Peyer's patch (tissue), 4 donors: ENCODE measurements around the gene PIGP. TPM values are rescaled to one million over a fixed set of nuclear protein-coding genes. Genes with fewer than 3 reads are reported as not detected.

ENCODE experiments used
- DNase-seq, 3 donors: peaks; one replicate each; pipeline ENCODE4 v3.0.0-alpha.2; 2017 to 2019
- H3K27ac ChIP-seq, 4 donors: fragments of 200-600 bp; sonication (generic); one replicate each; pipeline ENCODE4 v1.5.1; 2016 to 2019
- H3K27me3 ChIP-seq, 2 donors: fragments of 200-600 bp; sonication (generic); one replicate each; pipeline ENCODE4 v1.5.1; 2019
- H3K36me3 ChIP-seq, 3 donors: fragments of 200-600 bp; sonication (generic); one replicate each; pipeline ENCODE4 v1.5.1; 2016 to 2019
- H3K4me1 ChIP-seq, 4 donors: fragments of 200-600 bp; sonication (generic); one replicate each; pipeline ENCODE4 v1.5.1; 2016 to 2019
- H3K4me3 ChIP-seq, 4 donors: fragments of 200-600 bp; sonication (generic); 1 replicate in 3 of 4; 2 replicates in 1 of 4; pipeline ENCODE4 v1.5.1; 2016 to 2019; ENCODE audit warnings: mild to moderate bottlenecking in 1 of 4
- H3K9me3 ChIP-seq, 4 donors: fragments of 200-600 bp; sonication (generic); one replicate each; pipeline ENCODE4 v1.5.1; 2016 to 2019; ENCODE audit warnings: mild to moderate bottlenecking in 1 of 4
- POLR2A ChIP-seq, 2 donors: fragments of 450-650 bp; IDR thresholded peaks; one replicate each; pipeline ENCODE4 v1.5.1; 2017; ENCODE audit warnings: antibody characterized with exemption in 2 of 2, mild to moderate bottlenecking in 2 of 2, moderate library complexity in 2 of 2
- total RNA-seq, 4 donors: library from RNA; depleted of rRNA; stranded (reverse); fragments of >200 nt; gene quantifications; one replicate each; pipeline ENCODE4 v1.1.0, GENCODE V29; 2016
- TF ChIP-seq, protein P1 (sequence below), 6 experiments: fragments of 450-650 bp in 4 of 6; fragments of 200-600 bp in 2 of 6; sonication (generic) in 1 of 6; IDR thresholded peaks; one replicate each; pipeline ENCODE4 v1.5.1; 2017 to 2019; ENCODE audit warnings: antibody characterized with exemption in 6 of 6, mild to moderate bottlenecking in 3 of 6, moderate library complexity in 1 of 6

The PIGP gene
- total RNA-seq, 4 donors from 2014 or later: 11.4 to 26.4 (median 12.7) TPM

DNA sequence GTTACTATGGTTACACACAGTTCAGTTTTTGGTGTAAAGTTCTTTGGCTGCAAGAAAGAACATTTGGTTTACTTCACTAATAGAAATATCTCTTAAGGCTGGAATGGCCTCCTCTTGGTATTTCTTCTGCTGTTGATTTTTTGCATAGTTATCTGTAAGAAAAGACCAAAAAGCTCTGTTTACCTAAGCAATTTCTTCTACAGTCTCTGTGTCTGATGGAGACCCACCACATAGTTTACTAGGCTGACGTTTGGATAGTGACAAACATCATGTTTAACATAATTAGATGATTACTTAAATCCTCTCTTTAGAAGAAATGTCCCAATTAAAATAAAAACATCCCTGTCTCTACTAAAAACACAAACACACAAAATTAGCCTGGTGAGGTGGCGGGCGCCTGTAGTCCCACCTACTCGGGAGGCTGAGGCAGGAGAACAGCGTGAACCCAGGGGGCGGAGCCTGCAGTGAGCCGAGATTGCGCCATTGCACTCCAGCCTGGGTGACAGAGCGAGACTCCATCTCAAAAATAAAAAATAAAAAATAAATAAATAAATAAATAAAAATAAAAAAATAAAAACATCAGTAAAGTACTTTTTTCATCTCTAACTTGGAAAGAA lies 7.2 kb downstream of the PIGP start:
- H3K27me3 ChIP-seq: no peaks in the 10 kb centered on the region
- DNase-seq: no peak
- TF ChIP-seq, protein P1, sequence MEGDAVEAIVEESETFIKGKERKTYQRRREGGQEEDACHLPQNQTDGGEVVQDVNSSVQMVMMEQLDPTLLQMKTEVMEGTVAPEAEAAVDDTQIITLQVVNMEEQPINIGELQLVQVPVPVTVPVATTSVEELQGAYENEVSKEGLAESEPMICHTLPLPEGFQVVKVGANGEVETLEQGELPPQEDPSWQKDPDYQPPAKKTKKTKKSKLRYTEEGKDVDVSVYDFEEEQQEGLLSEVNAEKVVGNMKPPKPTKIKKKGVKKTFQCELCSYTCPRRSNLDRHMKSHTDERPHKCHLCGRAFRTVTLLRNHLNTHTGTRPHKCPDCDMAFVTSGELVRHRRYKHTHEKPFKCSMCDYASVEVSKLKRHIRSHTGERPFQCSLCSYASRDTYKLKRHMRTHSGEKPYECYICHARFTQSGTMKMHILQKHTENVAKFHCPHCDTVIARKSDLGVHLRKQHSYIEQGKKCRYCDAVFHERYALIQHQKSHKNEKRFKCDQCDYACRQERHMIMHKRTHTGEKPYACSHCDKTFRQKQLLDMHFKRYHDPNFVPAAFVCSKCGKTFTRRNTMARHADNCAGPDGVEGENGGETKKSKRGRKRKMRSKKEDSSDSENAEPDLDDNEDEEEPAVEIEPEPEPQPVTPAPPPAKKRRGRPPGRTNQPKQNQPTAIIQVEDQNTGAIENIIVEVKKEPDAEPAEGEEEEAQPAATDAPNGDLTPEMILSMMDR (IDR thresholded peaks at IDR 0.05): no peak
- TF ChIP-seq POLR2A (IDR thresholded peaks at IDR 0.05): no peak
- H3K9me3 ChIP-seq: no peaks in the 10 kb centered on the region
- H3K4me1 ChIP-seq: no peaks in the 10 kb centered on the region
- no peak overlapping the region for H3K27ac ChIP-seq
- H3K4me3 ChIP-seq: no peak overlapping the region
- H3K36me3 ChIP-seq: peaks cover 0 to 8% (median 0%) of the 10 kb centered on the region in 3 donors

GRCh38 chr21:37064841-37065240 lies 8.0 kb downstream of the PIGP start:
- Histone ChIP-seq H3K4me1 (no peaks in the 10 kb centered on the region), H3K27me3 (no peaks in the 10 kb centered on the region), H3K36me3 (peaks cover 0 to 8% (median 0%) of the 10 kb centered on the region in 3 donors), H3K27ac (no peak overlapping the region), H3K4me3 (no peak overlapping the region), H3K9me3 (no peaks in the 10 kb centered on the region)
- TF ChIP-seq, protein P1 (IDR thresholded peaks at IDR 0.05): no peak
- TF ChIP-seq POLR2A (IDR thresholded peaks at IDR 0.05): no peak
- DNase-seq: no peak

GRCh38 chr21:37063433-37063832 lies 9.4 kb downstream of the PIGP start:
- Histone ChIP-seq H3K4me1 (no peaks in the 10 kb centered on the region), H3K9me3 (no peaks in the 10 kb centered on the region), H3K27me3 (no peaks in the 10 kb centered on the region), H3K4me3 (no peak overlapping the region), H3K27ac (no peak overlapping the region), H3K36me3 (peaks cover 0 to 2% (median 0%) of the 10 kb centered on the region in 3 donors)
- TF ChIP-seq POLR2A (IDR thresholded peaks at IDR 0.05): no peak
- TF ChIP-seq, protein P1 (IDR thresholded peaks at IDR 0.05): no peak
- DNase-seq: no peak

DNA sequence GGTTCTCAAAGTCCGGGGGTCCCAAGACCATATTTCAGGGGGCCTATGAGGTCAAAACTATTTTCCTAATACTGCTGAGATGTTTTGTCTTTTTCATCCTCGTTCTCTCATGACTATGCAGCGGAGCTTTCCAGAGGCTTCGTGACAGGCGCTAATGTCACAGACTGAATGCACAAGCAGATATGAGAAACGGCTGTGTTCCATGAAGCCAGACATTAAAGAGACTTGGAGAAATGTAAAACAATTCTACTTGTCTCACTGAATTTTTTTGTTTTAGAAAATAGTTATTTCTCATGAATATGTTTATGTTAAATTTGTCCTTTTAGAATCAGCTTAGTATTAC lies 10.3 kb downstream of the PIGP start:
- Histone ChIP-seq H3K9me3 (no peaks in the 10 kb centered on the region), H3K27ac (no peak overlapping the region), H3K27me3 (no peaks in the 10 kb centered on the region), H3K4me1 (no peaks in the 10 kb centered on the region), H3K36me3 (no peaks in the 10 kb centered on the region), H3K4me3 (no peak overlapping the region)
- TF ChIP-seq, protein P1 (IDR thresholded peaks at IDR 0.05): no peak
- TF ChIP-seq POLR2A (IDR thresholded peaks at IDR 0.05): no peak
- no peak for DNase-seq

DNA sequence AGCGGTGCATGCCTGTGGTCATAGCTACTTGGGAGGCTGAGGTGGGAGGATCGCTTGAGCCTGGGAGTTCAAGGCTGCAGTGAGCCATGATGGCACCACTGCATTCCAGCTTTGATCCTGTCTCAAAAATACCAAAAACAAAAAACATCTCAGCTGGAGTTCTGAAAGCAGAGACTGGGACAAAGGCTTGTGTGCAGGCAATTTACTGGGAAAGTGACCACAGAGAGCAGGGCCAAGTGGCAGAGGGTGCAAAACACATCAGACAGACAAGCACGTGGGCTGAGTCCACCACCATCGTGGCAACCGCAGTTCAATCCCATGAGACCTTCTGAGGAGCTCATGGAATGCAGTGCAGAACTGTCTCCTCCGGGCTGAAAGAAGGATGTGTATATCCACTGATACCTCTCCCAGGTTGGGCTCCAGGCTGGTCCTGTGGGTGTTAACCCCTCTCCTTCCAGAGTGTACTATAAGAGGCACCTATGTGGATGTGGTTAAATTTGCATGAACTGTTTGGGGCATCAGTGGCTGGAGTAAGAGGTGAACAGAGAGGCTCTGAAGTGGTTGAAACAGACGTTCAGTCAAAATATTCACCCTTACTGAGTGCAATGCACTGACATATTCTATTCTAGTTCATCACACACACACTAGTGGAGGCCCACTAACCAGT lies 10.8 kb downstream of the PIGP start:
- no peaks in the 10 kb centered on the region for H3K27me3 ChIP-seq
- H3K27ac ChIP-seq: no peak overlapping the region
- no peaks in the 10 kb centered on the region for H3K9me3 ChIP-seq
- H3K36me3 ChIP-seq: no peaks in the 10 kb centered on the region
- TF ChIP-seq, protein P1 (IDR thresholded peaks at IDR 0.05): no peak
- no peak for TF ChIP-seq POLR2A (IDR thresholded peaks at IDR 0.05)
- DNase-seq: no peak
- H3K4me3 ChIP-seq: no peak overlapping the region
- H3K4me1 ChIP-seq: no peaks in the 10 kb centered on the region
